GM18505 (cell line): ENCODE measurements around the gene RPS6KC1.

ENCODE experiments used
- ATAC-seq: cut with Tn5 transposase; IDR thresholded peaks from one replicate; pipeline ENCODE4 v1.9.1; 2021; ENCODE audit not compliant: unreplicated experiment
- POLR2A ChIP-seq: IDR thresholded peaks from 4 replicates; pipeline ENCODE4 v1.6.1; 2011; ENCODE audit warnings: borderline replicate concordance; ENCODE audit not compliant: insufficient read depth, insufficient read length; ENCODE audit errors: extremely low read depth

Gene RPS6KC1

GRCh38 chr1:213049232-213049631, 1.8 kb upstream of the RPS6KC1 start:
- TF ChIP-seq POLR2A, result no peak
- ATAC-seq, result no peak

- peak; percentile 17 for ATAC-seq
- no peak for TF ChIP-seq POLR2A
Measured at GRCh38 chr1:213050745-213051126, 305 bp upstream of the RPS6KC1 start.

DNA sequence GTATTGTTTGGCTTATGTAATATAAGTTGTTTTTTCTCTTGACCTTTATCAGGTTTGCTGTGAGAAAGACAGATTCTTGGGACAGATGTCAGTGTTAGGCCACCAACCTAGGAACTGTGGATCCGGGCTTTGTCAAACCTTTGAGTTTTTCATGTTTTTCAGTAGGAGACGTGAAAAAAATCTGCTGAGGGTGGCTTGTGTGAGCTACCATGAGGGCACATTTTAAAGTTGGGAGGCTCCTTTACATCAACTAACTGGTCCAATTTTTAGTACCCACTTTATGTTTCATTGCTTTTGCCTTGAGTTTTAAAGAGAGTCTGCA, 801 bp downstream of the RPS6KC1 start:
- no peak for TF ChIP-seq POLR2A
- no peak for ATAC-seq

DNA sequence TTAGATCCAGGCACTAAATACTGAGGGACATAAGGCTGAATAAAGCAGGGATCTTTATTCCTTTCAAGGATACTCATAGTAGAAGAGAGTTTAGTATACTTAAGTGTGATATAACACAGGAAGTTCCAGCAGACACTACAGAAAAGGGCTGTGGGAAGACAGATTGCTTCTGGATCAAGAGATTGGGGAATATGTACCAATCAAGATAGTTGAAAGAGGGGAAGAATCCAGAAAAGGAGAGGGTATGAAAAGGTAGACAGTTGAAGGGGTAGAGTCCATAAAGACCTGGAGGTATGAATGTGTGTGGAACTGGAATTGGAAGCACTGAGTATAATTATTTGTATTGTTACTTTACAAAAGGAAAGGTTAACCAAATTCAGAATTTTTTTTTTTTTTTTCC, 2.4 kb downstream of the RPS6KC1 start:
- no peak for TF ChIP-seq POLR2A
- ATAC-seq, result no peak

DNA sequence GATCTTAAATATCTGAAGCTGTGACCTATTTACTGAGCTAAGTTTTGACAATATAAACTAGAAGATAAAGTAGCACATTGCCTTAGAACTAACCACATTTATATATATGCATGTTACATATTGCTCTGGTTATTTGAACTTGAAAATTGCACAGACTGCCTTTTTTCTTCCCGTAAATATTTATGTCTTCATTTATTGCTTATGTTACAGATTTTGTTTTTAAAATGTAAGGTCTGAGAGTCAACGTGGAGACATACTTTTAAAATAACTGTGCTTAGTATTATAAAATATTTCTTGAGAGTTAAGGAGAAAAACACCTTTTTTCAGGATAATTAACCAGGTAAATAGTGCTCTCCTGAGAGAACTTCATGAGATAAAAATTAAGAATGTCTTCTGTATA, 3.1 kb downstream of the RPS6KC1 start:
- ATAC-seq, result no peak
- no peak for TF ChIP-seq POLR2A

- TF ChIP-seq POLR2A, result no peak
Measured at GRCh38 chr1:213054733-213055591, 3.9 kb downstream of the RPS6KC1 start.

DNA sequence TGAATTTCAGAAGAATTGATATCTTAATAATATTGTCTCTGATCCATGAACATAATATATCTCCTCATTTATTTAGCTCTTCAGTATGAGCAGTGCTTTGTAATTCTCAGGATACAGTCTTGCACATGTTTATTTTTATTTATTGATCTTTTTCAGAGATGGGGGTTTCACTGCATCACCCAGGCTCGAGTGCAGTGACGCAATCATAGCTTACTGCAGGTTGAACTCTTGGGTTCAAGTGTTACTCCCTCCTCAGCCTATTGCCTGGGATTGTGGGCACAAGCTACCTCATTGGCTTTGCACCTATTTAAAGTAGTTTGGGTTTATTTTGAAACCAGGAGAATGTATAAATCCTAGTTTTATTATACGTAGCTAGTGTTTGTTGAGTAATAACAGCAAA, 4.7 kb downstream of the RPS6KC1 start:
- no peak for ATAC-seq
- TF ChIP-seq POLR2A, result no peak

More at GRCh38 chr1:213054733-213055591, 3.9 kb downstream of the RPS6KC1 start:
- no peak for ATAC-seq

GRCh38 chr1:213057264-213058059, 6.4 kb downstream of the RPS6KC1 start:
- no peak for TF ChIP-seq POLR2A
- no peak for ATAC-seq

- TF ChIP-seq POLR2A, result no peak
- no peak for ATAC-seq
Measured at GRCh38 chr1:213060836-213061235, 9.8 kb downstream of the RPS6KC1 start.

- ATAC-seq, result no peak
Measured at GRCh38 chr1:213061263-213061662, 10.2 kb downstream of the RPS6KC1 start.

GRCh38 chr1:213065800-213066199, 14.8 kb downstream of the RPS6KC1 start:
- no peak for ATAC-seq
- TF ChIP-seq POLR2A, result no peak

More at GRCh38 chr1:213061263-213061662, 10.2 kb downstream of the RPS6KC1 start:
- no peak for TF ChIP-seq POLR2A

- no peak for TF ChIP-seq POLR2A
- ATAC-seq, result no peak
Measured at GRCh38 chr1:213066363-213066762, 15.3 kb downstream of the RPS6KC1 start.

GRCh38 chr1:213067352-213067751, 16.3 kb downstream of the RPS6KC1 start:
- ATAC-seq, result no peak
- no peak for TF ChIP-seq POLR2A

DNA sequence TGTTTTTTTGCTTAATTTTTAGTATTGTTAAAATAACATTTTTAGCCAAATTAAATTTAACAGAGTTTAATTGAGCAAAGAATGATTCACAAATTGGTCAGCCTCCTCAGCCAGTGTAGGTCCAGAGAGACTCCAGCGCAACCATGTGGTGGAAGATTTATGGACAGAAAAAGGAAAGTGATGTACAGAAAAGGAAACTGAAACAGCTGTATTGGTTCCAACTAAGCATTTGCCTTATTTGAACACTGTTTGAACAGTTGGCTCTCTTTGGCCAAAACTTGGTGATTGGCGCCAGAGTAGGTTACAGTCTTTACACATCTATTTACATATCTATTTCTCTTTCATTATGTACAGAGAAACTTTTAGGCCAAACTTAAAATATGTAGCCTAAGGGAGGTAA, 19.4 kb downstream of the RPS6KC1 start:
- TF ChIP-seq POLR2A, result no peak
- peak; percentile 93 for ATAC-seq
